Fibroblast of pulmonary artery (primary cell): ENCODE data around the gene MYH6.

Source experiments
- DNase-seq: peaks from one replicate; pipeline ENCODE4 v3.0.0-alpha.2; 2010; ENCODE audit warnings: low read depth
- H3K4me3 ChIP-seq: replicated peaks from 2 replicates; pipeline ENCODE4 v1.5.1; 2011; ENCODE audit warnings: low read depth, mild to moderate bottlenecking, control low read depth, low read length, moderate library complexity
- CTCF ChIP-seq: IDR thresholded peaks from 2 replicates; pipeline ENCODE4 v1.5.1; 2011; ENCODE audit warnings: mild to moderate bottlenecking, control low read depth, low read length, inconsistent platforms; ENCODE audit errors: missing control alignments

The MYH6 gene

GRCh38 chr14:23357261-23357660 is 50.8 kb downstream of the MYH6 start:
- TF ChIP-seq CTCF, result no peak
- H3K4me3 ChIP-seq, result no peak overlapping the region
- no peak for DNase-seq

DNA sequence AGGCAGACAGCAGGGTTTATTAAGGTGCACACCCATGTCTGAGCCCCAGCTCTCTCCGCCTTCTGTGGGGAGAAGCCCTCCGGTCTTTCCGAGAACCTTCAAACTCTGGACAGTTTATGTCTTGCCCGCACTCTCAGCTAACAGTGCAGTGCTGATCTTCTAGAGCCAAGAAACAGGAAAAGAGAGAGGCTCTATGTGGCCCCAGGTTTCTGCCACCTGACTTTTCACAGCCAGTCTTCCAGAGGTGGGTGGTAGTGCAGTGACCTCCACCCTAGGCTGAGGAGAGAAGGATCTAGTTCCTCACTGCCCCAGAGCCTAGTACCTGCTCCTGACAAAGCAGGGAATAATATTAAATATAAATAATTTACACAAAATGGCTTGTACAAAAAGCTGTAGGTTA is 51.4 kb downstream of the MYH6 start:
- TF ChIP-seq CTCF, result no peak
- H3K4me3 ChIP-seq, result no peak overlapping the region
- DNase-seq, result no peak

DNA sequence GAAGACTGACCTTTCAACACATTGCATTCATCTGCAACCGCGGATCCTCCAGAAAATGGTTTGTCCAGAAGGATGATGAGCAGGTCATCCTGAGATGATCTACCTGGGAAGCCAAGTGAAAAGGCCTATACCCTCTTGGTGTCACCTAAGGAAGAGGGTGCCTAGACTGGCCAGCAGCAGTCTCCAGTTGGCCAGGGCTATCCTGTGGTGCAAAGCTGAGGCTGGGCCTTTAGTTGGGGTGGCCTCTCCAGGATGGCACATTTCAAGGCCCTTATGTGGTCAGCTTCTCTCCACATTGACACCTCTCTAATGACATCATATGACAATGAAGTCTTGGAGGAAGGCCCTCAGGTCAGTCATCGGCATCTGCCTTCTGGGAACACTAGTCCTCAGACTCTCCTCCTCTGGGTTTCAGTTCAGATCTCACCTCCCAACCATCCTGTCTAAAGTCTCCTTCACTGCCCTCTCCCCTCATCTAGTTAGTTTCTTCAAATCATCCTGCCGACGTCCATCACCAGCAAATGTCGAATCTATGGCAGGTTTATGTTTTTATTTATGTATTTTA is 52.1 kb downstream of the MYH6 start:
- TF ChIP-seq CTCF, result no peak
- no peak for DNase-seq

DNA sequence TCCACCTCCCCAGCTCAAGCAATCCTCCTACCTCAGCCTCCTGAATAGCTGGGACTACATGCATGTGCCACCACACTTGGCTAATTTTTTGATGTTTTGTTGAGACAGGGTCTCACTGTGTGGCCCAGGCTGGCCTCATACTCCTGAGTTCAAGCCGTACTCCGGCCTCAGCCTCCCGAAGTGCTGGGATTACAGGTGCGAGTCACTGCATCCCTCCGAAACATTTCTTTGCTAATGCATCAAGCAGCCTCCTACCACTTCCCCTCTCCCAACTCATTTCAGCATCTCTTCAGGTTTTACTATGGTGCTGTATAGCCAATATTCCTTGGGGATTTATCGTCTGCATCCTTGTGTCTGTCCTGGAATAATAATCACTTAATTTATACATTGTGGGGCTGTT is 53.1 kb downstream of the MYH6 start:
- no peak overlapping the region for H3K4me3 ChIP-seq
- TF ChIP-seq CTCF, result no peak
- DNase-seq, result no peak

More for the DNA sequence above, 52.1 kb downstream of the MYH6 start:
- H3K4me3 ChIP-seq, result no peak overlapping the region

- no peak for TF ChIP-seq CTCF
- H3K4me3 ChIP-seq, result no peak overlapping the region
- no peak for DNase-seq
Measured at GRCh38 chr14:23353433-23353780, 54.7 kb downstream of the MYH6 start.

DNA sequence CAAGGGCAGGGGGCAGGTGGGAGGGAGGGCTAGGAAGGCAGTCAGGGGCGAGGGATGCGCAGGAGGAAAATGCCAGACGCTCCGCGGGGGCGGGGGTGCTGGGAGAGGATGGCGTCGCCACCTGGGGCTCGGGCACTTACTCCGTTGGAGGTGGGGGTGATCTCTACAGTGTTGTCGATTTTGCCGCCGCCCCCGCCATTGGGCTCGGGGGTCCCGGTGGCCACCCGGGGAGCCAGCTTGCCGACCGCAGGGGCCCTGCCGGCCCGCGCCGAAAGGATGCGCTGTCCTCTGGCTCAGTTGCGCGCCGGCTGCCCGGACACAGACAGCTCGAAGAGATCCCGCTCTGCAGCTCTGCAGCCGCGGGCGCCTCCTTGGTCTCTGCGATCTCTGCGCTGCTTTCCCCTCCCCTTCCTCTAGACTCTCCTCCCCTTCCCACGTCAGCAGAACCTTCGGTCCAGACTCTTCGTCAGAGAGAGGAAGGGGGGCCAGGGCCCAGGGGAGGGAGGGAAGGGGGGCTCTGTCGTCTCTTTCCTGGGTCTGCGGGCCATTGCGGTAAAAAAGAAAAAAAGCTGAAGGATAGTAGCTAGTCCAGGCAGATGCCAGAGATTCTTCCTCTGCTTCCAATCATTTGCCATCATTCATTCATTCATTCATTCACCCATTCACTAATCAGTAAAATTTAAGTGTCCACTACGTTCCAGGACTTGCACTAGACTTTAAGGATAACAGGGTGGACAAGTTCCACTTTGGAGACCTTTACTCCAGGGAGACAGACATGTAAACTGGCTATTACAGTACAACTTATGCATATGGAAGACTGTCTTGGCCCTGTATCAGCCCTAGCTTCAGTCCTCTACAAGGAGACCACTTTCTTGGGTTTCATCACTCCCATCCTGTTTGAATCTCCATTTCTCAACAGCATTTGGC is 55.3 kb downstream of the MYH6 start, which contains the start of gene SLC22A17:
Gene SLC22A17, minus strand, starts transcription at position 382 of the 927 bp plus-strand sequence.
- TF ChIP-seq CTCF, result peak; percentile 11
- peak; percentile 87 for DNase-seq
- H3K4me3 ChIP-seq, result peak within 1 kb of the TSS; percentile 66
